Fibroblast of lung (primary cell): ENCODE measurements around the gene TCTN1. TPM values are rescaled to one million over a fixed set of nuclear protein-coding genes. Genes with fewer than 3 reads are reported as not detected.

Experiments used
- DNase-seq, 2 donors: peaks; one replicate each; pipeline versions ENCODE4 v3.0.0 to v3.0.0-alpha.2; 2010; ENCODE audit warnings: low read depth in 2 of 2
- H2AFZ ChIP-seq: 2 replicates; pipeline ENCODE4 v1.5.1; 2012; ENCODE audit warnings: low read length, control low read depth, inconsistent platforms
- H3K27ac ChIP-seq: 2 replicates; pipeline ENCODE4 v1.5.1; 2011; ENCODE audit warnings: low read length, control low read depth; ENCODE audit not compliant: insufficient read depth
- H3K27me3 ChIP-seq: 2 replicates; pipeline ENCODE4 v1.5.1; 2011; ENCODE audit warnings: mild to moderate bottlenecking, low read length; ENCODE audit not compliant: control insufficient read depth, insufficient read depth
- H3K36me3 ChIP-seq: 2 replicates; pipeline ENCODE4 v1.5.1; 2011; ENCODE audit warnings: low read length; ENCODE audit not compliant: control insufficient read depth, insufficient read depth
- H3K4me1 ChIP-seq: 2 replicates; pipeline ENCODE4 v1.5.1; 2011; ENCODE audit warnings: low read length; ENCODE audit not compliant: control insufficient read depth, insufficient read depth; ENCODE audit errors: extremely low read depth
- H3K4me2 ChIP-seq: 2 replicates; pipeline ENCODE4 v1.5.1; 2011; ENCODE audit warnings: low read length, control low read depth; ENCODE audit not compliant: insufficient read depth; ENCODE audit errors: extremely low read depth
- H3K4me3 ChIP-seq, 4 experiments: fragments of 200-600 bp in 1 of 4; sonication (generic) in 1 of 4; replicated peaks in 1 of 4; 2 replicates each; pipeline ENCODE4 v1.5.1; 2011 to 2016; ENCODE audit warnings: low read length in 4 of 4, low read depth in 3 of 4, mild to moderate bottlenecking in 3 of 4, control low read depth in 2 of 4, inconsistent platforms in 1 of 4, mixed read lengths in 1 of 4; ENCODE audit not compliant: insufficient read depth in 1 of 4; ENCODE audit errors: control extremely low read depth in 1 of 4
- H3K79me2 ChIP-seq: 2 replicates; pipeline ENCODE4 v1.5.1; 2012; ENCODE audit warnings: mild to moderate bottlenecking, low read length, inconsistent platforms; ENCODE audit not compliant: control insufficient read depth, insufficient read depth
- H3K9ac ChIP-seq: 2 replicates; pipeline ENCODE4 v1.5.1; 2011; ENCODE audit warnings: mild to moderate bottlenecking, low read length, control low read depth; ENCODE audit not compliant: insufficient read depth
- H3K9me3 ChIP-seq: 2 replicates; pipeline ENCODE4 v1.5.1; 2012; ENCODE audit warnings: low read depth, low read length; ENCODE audit not compliant: control insufficient read depth, insufficient read depth
- H4K20me1 ChIP-seq: 2 replicates; pipeline ENCODE4 v1.5.1; 2011; ENCODE audit warnings: low read length; ENCODE audit not compliant: control insufficient read depth, insufficient read depth; ENCODE audit errors: extremely low read depth
- CTCF ChIP-seq, 2 donors: IDR thresholded peaks in 1 of 2; conservative IDR thresholded peaks in 1 of 2; 1 replicate in 1 of 2; 2 replicates in 1 of 2; pipeline ENCODE4 v1.5.1; 2011 to 2012; ENCODE audit warnings: low read length in 2 of 2, control low read depth in 1 of 2, inconsistent platforms in 1 of 2, low read depth in 1 of 2, mild to moderate bottlenecking in 1 of 2
- EZH2 ChIP-seq: IDR thresholded peaks from 2 replicates; pipeline ENCODE4 v1.5.1; 2012; ENCODE audit warnings: low read length, control low read depth, mild to moderate bottlenecking; ENCODE audit errors: missing control alignments
- polyA plus RNA-seq, 2 donors: library from polyadenylated mRNA; depleted of rRNA in 1 of 2; stranded (reverse) in 1 of 2; unstranded in 1 of 2; fragments of >200 nt; gene quantifications; 2 replicates each; pipeline ENCODE4 v1.2.1, GENCODE V29; 2011 to 2012; ENCODE audit warnings: missing spikeins in 1 of 2
- total RNA-seq: library from RNA; depleted of rRNA; stranded (reverse); fragments of >200 nt; gene quantifications from 2 replicates; pipeline ENCODE4 v1.2.1, GENCODE V29; 2014

TCTN1 gene
- total and polyA plus RNA-seq, 2 donors (not counting 1 experiment from before 2014, with no cell fraction given), result 25.0 to 27.4 TPM

- H3K9ac ChIP-seq, result no peak overlapping the region
- peak; percentile 25 to 26 for DNase-seq
- H2AFZ ChIP-seq, result peak overlapping the region; percentile 89
- no peaks in the 10 kb centered on the region for H4K20me1 ChIP-seq
- no peaks in the 10 kb centered on the region for H3K36me3 ChIP-seq
- TF ChIP-seq CTCF (conservative IDR thresholded peaks at IDR 0.05 in 1 of 2, IDR thresholded peaks at IDR 0.05 in 1 of 2; ENCODE audit: low read depth in 1 of 2, low read length in 2 of 2) (no peak), EZH2 (peak; percentile 27)
- H3K4me2 ChIP-seq, result peak overlapping the region; percentile 64
- no peaks in the 10 kb centered on the region for H3K79me2 ChIP-seq
- H3K4me1 ChIP-seq, result peaks cover 3% of the 10 kb centered on the region
- peaks cover 9% of the 10 kb centered on the region for H3K27me3 ChIP-seq
- H3K27ac ChIP-seq, result no peak overlapping the region
- no peaks in the 10 kb centered on the region for H3K9me3 ChIP-seq
- peak overlapping the region in 2 of 4 experiments; percentile 40 to 58 for H3K4me3 ChIP-seq
Observed at GRCh38 chr12:110689281-110690126, 75.6 kb downstream of the TCTN1 start.

- no peak overlapping the region for H3K4me3 ChIP-seq
- H2AFZ ChIP-seq, result no peak overlapping the region
- H3K9ac ChIP-seq, result no peak overlapping the region
- no peaks in the 10 kb centered on the region for H3K79me2 ChIP-seq
- no peak overlapping the region for H3K4me2 ChIP-seq
- no peak for TF ChIP-seq EZH2
- TF ChIP-seq CTCF (conservative IDR thresholded peaks at IDR 0.05 in 1 of 2, IDR thresholded peaks at IDR 0.05 in 1 of 2; ENCODE audit: low read depth in 1 of 2, low read length in 2 of 2), result no peak
- peaks cover 9% of the 10 kb centered on the region for H3K27me3 ChIP-seq
- no peaks in the 10 kb centered on the region for H3K9me3 ChIP-seq
- no peak for DNase-seq
- no peak overlapping the region for H3K27ac ChIP-seq
- peaks cover 3% of the 10 kb centered on the region for H3K4me1 ChIP-seq
- no peaks in the 10 kb centered on the region for H4K20me1 ChIP-seq
- no peaks in the 10 kb centered on the region for H3K36me3 ChIP-seq
Observed at GRCh38 chr12:110690127-110690430, 76.2 kb downstream of the TCTN1 start.

GRCh38 chr12:110693731-110694130, 79.8 kb downstream of the TCTN1 start:
- H3K4me2 ChIP-seq, result no peak overlapping the region
- DNase-seq, result peak in 1 of 2 donors; percentile 47
- H3K27me3 ChIP-seq, result no peaks in the 10 kb centered on the region
- no peaks in the 10 kb centered on the region for H3K9me3 ChIP-seq
- no peak overlapping the region for H3K4me3 ChIP-seq
- no peak overlapping the region for H3K9ac ChIP-seq
- no peak for TF ChIP-seq EZH2
- TF ChIP-seq CTCF (conservative IDR thresholded peaks at IDR 0.05 in 1 of 2, IDR thresholded peaks at IDR 0.05 in 1 of 2; ENCODE audit: low read depth in 1 of 2, low read length in 2 of 2), result no peak
- no peaks in the 10 kb centered on the region for H4K20me1 ChIP-seq
- no peaks in the 10 kb centered on the region for H3K79me2 ChIP-seq
- no peak overlapping the region for H2AFZ ChIP-seq
- no peaks in the 10 kb centered on the region for H3K4me1 ChIP-seq
- H3K36me3 ChIP-seq, result no peaks in the 10 kb centered on the region
- H3K27ac ChIP-seq, result no peak overlapping the region
